Stimulated activated CD4-positive, alpha-beta T cell treated with anti-CD3 and anti-CD28 coated beads, Interleukin-12 subunit alpha, Interleukin-12 subunit beta, amount 100 ng/mL, for 4 hours (primary cell): ENCODE data around the gene MYLK4.
"Not testable (repeated sequence)": the region's sequence is repeated elsewhere in the genome, so short reads cannot be mapped to it uniquely, and the experiment has no call there.

Source experiments
- DNase-seq: peaks from one replicate; pipeline ENCODE4 v3.0.0-alpha.2; 2020

MYLK4 gene

DNA sequence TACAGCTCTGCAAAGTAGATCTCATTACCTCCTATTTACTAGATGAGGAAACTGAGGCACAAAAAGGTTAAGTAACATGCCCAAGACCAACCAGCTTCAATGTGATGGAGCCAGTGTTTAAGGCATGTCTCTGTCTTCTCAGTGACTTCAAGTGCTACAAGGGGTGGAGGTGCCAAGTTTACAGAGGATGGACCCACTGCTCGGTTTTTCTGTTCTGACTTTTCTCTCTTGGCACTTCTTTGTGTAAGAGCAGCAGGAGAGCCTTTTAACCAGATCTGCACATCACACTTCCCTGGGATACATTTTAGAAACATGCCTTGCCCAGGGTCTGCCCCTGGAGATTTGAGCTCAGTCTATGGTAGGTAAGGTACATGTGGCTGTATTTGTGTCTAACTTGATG lies 24.3 kb upstream of the MYLK4 start:
- DNase-seq: no peak

DNA sequence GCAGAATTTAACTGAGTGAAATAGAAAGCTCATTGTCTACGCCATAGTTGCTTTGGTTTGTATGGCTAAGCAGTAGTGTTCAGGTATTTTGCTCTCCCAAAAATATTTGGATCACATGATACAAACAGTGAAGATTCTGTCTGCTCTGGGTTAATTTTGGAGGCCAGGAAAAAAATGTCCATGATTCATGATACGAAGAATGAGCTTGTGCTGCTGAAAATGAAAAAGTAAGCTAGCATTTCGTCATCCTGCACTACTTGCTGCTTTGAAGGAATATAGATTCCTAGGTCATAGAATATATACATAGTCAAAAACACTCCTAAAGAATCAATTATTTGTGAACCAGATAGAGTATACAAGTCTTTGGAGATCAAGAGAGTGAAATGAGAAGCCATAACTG lies 22.7 kb upstream of the MYLK4 start:
- no peak for DNase-seq

DNA sequence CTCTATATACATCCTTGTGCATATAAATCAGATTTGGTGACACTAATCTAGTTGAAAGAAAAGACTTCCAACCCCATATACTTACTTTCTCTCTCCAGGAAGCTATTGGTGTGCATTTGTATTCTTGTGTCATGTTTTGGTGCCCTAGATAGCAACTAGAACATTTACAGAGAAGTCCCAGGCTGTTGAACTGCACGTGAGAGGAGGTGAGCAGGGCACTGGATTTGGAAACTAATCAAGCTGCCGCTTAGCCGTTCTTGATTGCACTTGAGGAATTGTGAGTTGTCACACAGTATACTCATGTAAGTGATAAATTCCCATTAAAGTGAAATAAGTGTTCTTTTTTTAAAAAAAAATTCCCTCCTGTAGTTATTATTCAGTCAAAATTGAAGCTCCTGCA lies 22.1 kb upstream of the MYLK4 start:
- DNase-seq: no peak

DNA sequence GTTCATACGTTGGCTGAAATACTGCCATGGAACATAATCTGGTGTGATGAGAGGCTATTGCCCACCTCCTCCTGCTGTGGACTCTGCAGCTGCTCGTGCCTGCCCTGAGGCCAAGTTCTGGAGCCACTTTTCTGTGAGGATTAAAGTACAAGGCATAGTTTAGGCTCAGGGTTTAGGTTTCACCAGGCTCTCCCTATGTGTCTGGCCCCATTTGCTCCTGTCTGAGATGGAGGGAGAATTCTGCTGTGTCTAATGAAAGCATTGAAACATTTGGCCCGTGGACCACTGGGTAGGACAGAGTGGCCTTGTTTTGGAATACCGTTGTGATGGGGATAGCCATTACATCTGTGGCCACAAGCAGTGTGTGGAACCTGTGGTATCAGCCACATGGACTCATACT lies 20.4 kb upstream of the MYLK4 start:
- DNase-seq: no peak

DNA sequence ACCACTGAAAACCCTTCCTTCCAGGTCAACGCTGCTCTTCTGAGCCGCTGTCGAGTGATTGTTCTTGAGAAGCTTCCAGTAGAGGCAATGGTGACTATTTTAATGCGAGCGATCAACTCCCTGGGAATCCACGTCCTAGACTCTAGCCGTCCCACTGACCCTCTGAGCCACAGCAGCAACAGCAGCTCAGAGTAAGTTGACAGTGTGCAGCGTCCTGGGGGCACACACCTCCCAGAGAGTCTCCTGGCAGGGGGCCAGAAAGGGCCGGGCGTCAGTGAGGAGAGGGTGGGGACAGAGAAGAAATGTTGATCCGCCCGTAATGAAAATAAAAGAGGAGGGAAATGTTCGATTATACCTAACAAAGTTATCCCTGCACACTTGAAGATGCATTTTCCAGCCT lies 19.4 kb upstream of the MYLK4 start:
- no peak for DNase-seq

DNA sequence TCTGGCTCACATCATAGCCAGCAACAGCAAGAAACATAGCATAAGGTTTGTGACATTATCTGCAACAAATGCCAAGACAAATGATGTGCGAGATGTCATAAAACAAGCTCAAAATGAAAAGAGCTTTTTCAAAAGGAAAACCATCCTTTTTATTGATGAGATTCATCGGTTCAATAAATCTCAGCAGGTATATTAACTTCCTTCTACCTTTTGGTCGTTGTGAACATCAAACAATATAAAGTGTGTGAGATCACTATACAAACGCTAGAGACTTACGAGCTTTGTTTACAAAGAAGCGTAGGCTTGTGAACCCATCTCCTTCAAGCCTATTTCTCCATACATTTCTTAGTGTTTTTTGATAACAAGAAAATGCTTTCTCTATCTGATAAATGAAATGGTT lies 18.0 kb upstream of the MYLK4 start:
- no peak for DNase-seq

DNA sequence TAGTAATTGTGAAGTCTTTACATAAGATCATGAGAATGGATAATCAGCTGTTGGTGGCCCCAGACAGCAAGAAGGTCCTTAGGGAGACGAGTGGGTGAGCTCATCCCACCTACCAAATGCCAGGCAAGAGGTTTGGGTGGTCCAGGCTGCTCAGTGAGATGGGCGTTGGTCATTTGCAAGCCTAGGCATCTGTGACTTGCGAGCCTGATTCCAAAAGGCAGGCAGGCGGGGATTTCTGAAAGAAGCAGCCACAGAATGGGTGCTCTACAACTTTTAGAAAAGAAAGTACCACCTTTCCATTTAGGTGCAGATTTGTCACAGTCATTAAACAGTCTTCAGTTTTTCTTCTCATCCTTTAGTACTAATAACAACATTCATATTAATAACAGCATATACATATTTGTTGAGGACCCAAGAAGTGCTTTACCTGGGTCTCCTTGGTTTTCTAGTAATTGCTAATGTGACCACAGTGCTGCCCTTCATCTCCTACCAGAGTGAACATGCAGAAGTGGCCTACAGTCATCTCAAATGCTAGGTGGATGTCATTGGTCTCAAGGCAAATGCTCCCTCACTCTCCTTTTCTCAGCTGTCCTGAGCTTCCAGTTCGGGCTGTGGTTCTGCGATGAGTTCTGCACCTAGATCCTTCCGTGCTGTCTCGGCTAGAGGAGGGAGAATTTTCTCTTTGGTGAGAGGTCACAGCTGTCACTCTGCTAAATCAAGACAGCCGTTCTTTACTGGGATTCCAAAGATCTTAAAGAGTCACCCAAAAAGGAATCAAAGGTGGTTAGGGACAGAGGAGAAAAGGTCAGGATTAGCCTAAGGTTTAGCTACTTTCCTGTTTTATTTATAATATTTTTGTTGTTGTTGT lies 17.2 kb upstream of the MYLK4 start:
- DNase-seq: no peak

DNA sequence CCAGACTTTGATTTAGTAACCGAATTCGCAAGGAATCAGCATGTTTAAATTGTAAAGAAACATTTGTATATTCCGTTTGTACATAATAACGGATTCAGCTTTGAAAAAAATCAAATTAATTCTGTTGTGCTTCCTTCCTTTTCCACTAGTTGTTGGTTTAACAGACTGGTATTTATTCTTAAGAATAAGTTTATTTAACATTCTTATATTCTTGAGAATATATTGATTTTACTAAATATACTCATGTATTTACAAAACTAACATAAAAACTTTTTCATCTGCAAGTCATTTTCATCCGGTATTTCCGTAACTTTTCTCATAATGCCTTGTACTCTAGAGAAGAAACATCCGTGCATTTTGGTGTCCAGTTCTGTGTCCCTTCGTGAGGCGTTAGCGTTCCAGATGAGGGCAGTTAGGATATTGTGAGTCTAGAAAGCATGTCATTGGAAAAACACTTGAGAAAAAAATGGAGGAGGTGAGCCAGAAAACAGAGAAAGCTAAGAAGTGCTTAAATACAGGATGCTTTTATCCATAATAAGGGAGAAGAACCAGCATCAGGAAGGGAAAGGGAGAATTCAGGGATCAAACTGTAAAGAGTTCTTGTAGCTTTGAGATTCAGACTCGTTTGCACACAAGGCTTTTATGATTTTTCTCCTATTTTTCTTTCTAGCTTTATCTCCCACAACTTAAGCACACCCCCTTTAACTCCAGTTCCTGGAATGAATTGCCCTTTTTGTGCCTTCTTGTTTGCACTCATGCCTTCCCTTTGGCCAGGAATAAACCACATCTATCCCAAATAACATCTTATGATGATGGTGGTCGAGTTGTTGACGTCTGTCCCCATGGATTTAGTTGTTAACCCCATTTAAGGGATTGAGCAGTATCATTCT lies 16.3 kb upstream of the MYLK4 start:
- DNase-seq: no peak

DNA sequence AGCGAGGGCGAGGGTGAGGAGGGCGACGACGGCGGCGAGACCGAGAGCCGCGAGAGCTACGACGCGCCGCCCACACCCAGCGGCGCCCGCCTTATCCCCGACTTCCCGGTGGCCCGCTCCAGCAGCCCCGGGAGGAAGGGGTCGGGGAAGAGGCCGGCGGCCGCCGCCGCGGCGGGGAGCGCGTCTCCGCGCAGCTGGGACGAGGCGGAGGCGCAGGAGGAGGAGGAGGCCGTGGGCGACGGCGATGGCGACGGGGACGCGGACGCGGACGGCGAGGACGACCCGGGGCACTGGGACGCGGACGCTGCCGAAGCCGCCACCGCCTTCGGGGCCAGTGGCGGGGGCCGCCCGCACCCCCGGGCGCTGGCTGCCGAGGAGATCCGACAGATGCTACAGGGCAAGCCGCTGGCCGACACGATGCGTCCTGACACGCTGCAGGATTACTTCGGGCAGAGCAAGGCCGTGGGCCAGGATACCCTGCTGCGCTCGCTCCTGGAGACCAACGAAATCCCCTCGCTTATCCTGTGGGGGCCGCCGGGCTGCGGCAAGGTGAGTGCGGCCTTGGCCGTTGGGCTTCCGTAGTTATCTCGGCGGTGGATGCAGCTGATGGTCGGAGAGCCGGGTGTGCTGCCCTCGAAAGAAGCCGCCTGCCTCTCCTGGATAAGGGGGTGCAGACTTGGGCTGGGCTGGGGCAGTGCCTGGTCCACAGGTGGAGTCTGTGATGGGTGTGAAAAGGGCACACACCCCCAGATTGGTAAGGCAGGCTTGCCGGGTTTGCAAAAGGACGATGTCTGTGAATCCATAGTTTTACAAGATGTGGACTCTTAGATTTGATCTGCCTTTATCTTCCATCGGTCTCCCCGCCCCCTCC lies 15.4 kb upstream of the MYLK4 start:
- peak; percentile 44 for DNase-seq

DNA sequence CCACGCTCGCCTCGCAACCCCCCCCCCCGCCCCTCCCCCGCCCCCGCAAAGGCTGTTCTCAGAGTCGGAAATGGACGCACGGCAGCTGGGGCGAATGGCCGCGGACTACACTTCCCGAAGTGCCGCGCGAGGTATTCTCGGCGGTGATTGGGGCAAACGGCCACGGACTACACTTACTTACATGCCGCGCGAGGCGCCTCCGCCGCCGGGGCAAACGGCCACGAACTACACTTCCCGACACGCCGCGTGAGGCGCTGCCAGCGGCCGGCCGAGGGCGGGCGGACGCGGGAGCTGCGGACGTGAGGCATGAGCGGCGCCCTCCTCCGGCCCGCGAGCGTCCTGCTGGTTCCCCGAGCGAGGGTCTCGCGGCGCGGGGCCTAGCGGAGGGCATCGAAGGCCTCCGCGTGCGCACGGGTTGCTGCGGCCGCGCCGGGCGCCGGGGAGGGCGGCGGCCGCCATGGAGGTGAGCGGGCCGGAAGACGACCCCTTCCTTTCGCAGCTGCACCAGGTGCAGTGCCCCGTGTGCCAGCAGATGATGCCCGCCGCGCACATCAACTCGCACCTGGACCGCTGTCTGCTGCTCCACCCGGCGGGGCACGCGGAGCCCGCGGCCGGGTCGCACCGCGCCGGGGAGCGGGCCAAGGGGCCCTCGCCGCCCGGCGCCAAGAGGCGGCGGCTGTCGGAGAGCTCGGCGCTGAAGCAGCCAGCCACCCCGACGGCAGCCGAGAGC lies 14.6 kb upstream of the MYLK4 start, which contains the start of gene WRNIP1:
WRNIP1 (plus strand) TSS at position 228 of the 730 bp plus-strand sequence; CDS start at position 458, 230 bp downstream.
- peak; percentile 93 for DNase-seq

DNA sequence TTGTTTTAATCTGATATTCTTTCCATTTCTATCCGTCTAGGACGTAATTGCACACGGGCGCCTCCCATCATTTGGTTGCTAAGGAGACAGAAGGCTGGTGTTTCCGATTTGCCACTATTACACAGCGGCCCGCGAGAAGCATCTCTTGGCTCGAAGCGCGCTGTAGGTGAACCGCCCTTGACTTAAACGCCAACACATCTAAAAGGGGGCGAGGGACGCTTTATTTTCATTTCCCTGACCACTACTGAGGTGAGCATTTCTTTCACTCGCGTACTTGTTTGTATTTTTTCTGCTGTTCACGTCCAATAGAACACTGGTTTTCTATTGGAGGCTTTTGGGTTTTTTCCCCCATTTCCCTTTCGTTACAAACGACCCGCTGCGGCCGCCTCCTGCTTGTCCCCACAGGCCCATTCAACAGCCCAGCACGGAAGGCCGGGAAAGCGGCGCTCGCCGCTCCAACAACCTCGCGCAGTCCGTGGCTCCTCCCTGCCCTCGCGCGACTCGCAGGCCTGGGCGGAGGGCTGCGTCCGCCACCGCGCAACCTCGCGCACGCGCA lies 14.0 kb upstream of the MYLK4 start:
- DNase-seq: peak; percentile 39

DNA sequence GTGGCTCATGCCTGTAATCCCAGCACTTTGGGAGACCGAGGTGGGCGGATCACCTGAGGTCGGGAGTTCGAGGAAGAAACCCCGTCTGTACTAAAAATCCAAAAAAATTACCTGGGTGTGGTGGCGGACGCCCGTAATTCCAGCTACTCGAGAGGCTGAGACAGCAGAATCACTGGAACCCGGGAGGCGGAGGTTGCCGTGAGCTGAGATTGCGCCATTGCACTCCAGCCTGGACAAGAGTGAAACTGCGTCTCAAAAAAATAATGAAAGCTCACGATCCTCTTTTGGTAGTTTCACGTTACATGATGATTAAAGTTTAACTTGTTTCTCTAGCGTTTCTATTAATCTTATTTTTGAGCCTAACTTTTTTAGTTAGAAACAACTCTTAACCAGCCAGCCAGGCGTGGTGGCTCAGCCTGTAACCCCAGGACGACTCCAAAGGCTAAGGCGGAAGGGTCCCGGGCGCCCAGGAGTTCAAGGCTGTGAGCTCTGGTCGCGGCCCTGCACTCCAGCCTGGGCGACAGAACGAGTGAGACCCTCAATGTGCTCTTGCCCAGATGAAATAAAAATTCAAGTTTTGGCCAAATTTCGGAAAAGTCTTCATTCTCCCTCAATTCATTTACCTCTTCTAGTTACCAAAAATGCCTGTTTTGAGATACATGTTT lies 13.3 kb upstream of the MYLK4 start:
- no peak for DNase-seq

DNA sequence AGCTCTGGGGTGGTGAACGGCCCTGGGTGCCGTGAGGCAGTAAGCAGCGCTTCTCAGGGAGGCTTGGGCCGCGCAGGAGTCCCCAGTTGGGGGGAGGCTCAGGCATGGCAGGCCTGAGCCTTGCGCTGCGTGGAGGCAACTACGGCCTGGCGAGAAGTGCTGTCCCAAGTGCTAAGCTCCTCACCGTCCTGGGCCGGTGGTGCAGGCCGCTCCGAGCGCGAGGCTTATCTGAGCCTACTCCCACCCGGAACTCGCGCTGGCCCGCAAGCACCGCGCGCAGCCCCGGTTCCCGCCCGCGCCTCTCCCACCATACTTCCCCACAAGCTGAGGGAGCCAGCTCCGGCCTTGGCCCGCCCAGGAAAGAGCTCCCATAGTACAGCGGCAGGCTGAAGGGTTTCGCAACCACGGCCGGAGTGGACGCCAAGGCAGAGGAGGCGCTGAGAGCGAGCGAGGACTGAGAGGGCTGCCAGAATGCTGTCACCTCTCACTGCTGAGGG lies 12.7 kb upstream of the MYLK4 start:
- DNase-seq: no peak

DNA sequence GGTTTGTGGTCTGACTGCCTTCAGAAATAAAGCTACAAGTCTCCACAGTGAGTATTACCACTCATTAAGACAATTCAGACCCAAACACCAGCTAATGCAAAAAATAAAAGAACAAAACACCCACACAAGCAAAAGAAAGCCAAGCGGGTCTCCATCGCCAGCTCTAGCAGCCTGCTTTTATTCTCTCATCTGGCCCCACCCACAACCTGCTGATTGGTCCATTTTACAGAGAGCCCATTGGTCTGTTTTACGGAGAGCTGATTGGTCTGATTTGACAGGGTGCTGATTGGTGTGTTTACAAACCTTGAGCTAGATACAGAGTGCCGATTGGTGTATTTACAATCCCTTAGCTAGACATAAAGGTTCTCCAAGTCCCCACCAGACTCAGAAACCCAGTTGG lies 12.1 kb upstream of the MYLK4 start:
- not testable (repeated sequence) for DNase-seq

DNA sequence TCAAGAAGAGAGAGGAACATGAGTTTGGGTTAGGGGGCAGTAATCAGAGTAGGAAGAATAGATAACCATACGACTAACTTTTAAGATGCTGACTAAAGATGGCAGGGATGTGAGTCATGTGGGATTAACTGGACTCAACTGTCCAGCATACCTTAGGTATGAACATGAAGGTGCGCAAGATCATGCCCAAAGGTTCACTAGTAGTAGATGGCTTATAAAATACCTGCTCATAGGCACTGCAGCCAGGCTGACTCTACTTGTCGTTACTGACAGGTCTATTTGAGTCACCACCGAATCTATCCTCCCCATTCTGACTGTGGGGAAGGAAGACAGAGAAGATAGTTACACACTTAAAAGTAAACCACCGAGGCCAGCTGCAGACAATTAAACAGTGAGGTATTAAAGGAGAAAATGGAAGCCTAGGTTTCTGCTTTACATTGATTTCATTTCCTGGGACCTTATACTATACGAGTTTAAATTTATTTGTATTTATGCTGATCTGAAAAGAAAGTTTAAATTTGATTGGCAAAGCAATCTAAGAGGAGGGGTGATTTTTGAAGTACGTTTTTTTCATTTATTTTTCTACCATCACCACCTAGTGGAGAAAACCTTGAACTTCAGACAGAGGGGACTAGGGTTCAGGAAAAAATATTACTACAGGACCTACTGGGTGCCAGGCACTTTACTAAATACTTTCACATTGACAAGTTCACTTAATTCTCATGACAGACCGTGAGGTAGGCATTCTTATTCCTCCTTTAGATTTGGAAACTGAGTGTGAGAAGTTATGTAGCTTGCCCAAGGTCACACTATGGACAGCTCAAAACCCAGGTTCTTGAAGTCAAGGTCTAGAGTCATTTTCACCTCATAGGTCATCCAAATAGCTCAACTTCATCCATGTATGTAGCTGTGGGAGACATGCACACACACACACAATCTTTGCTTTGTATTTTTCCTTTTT lies 10.4 kb upstream of the MYLK4 start:
- no peak for DNase-seq

DNA sequence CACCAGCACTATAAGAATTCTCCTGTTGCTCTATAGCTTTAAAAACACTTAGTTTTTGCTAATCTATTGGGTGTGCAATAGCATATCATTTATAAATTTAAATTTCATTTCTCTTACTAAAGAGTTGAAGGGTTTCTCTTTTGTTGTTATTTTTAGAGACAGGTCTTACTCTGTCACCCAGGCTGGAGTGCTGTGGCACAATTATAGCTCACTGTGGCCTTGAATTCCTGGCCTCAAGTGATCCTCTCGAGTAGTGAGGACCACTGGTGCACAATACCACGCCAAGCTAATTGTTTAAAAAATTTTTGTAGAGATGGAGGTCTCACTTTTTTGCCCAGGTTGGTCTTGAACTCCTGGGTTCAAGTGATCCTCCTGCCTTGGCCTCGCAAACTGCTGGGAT lies 8.3 kb upstream of the MYLK4 start:
- DNase-seq: no peak

DNA sequence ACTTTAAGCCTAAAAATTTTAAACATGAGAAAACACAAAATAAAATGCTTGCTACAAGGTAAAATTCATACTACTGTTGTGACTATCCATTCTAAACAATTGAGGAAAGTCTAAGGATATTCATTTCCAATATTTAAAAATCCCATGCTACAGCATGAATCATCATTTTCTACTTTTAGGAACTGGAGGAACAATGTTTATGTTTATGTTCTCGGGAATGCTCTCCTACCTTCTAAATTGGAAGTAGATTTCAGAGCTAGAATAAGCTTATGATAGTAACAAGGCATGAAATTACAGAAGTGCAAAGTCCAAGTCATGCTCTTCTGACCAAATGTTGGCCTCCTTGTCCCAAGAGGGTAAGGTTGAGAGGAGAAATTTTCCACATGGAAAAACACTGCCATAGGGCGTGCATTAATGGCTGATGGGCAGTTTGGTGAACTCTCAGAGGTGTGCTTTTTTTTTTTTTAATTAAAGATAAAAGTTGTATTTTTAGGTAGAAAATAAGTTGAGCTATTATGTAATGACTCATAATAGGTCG lies 6.0 kb upstream of the MYLK4 start:
- no peak for DNase-seq

DNA sequence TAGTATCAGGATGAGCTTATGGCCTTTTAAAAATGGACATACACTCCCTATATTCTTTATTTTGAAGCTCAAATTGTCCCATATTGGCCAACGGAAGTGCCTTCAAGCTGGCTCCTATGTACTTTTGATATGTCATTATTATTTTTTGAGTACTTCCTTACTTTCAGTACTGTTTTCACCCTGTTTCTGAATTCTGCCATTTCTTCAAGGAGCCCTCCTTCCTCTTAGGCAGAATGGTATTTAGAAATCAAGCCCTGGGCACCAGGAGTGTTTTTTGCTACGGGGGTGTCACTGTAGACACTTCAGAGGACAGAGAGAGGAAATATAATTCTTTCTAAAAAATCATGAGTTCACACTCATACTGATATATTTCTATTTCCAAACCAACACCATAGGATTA lies 5.5 kb upstream of the MYLK4 start:
- DNase-seq: no peak

DNA sequence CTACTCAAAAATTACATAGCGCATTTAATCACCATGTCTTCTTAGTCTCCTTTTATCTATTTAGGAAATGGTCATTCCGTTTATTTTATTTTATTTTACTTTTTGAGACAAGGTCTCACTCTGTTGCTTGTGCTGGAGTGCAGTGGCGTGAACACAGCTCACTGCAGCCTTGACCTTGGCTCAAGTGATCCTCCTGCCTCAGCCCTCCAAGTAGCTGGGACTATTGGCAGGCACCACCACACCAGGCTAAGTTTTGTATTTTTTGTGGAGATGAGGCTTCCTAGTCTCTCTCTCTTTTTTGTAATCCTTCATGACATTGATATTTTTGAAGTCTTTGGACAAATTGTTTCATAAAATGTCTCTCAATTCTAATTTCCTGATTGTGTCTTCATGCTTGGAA lies 4.7 kb upstream of the MYLK4 start:
- no peak for DNase-seq

DNA sequence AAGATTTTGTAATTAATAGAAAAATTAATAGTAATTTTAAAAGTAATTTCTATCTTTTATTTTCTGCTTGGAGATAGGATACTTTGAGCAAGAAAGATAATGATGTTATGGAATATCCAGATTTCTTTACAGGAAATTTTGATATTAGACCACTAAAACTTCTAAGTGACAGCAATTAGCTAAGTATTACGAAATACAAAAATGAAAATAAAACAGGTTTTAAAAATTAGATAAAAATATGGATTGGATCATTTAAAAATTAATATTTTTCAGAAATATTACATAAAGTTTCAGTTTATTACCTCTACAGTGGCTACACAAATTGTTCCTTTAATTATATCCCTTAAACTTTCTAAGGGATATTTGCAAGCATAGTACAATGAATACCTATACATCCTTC lies 4.2 kb upstream of the MYLK4 start:
- DNase-seq: no peak
